Measurements from ENCODE around the gene LDB1.

Gene LDB1

DNA sequence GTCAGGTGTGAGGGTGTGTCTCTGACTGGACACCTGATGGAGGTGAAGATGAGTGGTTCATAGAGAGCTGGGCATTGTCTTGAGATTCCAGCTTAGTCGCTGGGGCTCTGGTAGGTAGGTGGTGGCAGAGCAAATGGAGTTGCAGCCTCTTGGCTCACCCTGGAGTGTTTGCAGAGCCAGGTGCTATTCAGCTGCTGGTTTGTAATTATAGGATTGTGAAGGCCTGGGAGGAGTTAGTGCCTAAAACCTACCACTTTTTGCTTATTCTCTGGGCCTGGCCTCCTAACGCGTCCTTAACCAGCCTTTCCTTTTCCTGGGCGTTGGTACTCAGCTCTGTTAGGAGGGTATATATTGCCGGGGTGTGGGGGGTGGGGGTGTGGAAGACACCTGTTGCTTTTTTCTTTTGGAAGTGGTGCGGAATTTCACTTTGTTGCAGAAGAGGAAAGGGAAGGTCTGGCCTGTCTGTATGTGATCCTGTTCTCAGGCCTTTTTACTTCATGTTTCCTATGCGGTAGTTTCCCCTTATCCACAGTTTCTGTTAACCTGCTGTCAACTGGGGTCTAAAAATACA is 15.9 kb upstream of the LDB1 start:
- no peak for DNase-seq

DNA sequence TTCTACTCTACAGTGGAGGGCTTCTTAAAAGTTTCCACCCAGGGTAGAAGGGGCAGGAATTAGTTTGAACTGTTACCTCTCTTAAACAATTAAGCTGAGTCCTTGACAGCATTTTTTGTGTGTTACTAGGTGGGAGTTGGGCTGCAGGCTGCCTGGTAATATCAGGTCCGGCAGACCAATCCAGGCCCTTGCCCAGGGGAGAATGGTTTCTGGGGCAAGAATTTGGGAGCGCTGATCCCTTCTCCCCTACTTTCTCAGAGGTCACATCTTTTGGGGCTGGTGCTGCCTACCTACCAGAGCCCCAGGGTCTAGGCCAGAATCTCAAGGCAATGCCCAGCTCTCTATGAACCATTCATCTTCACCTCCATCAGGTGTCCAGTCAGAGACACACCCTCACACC is 14.2 kb upstream of the LDB1 start:
- DNase-seq = no peak

DNA sequence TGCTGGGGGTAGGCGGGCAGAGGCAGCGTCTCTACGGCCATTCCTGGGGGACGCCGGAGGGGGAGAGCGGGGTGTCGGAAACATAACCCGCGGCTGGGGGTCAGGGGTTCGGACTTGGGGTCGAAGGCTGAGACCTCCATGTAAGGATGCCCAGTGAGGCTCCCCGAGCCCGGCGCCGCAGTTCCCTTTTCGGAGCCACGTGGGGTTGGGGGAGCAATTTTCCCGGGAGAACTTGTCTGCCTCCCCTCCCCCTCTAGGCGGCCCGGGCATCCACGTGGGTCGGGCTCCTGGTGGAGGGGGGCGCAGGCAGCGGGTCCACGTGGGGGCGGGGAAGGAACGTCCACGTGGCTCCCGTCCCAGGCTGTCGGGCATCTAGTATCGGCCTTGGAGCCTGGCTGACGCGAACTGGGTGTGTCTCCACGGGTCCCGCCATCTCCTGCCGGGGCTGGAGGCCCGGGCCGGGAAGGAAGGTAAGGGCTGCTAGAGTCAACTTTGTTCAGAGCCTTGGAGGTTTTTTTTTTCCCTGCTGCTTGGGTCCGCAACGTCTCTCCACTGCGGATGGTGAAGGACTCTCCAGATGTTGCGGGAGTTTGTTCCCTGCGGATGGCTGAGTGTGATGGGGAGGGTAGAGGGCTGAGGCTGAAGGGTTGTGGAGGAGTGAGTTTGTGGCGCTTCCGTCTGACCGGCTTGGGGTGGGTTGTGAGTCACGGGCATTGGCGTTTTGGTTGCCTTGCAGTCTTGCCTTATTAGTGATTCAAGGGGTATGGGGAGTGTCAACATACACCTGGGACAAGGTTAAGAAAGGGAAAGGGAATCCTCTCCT is 13.4 kb upstream of the LDB1 start:
- DNase-seq = peak in 2 of 4 experiments; percentile 40 to 58

DNA sequence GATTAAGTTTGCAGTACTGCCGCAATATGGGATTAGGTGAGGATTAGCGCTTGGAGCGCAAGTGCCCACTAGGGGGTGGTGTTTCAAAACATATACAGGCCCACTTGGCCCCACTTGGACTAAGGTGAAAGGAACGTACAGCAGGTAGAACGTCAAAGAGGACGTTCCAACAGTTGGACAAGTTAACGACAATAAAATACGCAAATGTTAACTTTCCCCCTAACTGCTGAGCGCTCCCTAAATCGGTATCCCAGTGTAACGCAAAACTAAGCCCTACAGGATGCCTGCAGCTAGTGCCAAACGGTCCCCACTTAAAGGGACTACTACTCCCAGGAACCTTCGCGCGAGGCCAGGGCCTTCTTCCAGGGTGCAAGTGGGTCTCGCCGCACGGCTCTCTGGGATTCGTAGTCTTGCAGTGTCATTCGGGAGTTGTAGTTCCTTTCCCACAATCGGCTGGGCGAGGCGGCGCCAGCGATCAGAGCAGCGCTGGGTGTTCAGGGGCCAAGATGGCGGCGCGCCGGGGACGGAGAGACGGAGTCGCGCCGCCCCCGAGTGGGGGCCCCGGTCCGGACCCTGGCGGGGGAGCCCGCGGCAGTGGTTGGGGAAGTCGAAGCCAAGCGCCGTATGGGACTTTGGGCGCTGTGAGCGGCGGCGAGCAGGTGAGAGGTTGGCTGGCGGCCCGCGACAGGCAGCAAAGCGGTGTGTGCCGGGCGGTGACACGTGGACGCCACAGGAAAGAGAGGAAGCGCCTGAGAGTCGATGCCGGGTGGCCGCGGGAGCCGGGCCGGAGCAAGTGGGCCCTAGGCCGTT is 12.6 kb upstream of the LDB1 start, which contains the start of gene PPRC1:
PPRC1 (plus strand) TSS at position 478 of the 810 bp plus-strand sequence; CDS start at position 507, 29 bp downstream.
- peak; percentile 92 to 94 (median 93) for DNase-seq

DNA sequence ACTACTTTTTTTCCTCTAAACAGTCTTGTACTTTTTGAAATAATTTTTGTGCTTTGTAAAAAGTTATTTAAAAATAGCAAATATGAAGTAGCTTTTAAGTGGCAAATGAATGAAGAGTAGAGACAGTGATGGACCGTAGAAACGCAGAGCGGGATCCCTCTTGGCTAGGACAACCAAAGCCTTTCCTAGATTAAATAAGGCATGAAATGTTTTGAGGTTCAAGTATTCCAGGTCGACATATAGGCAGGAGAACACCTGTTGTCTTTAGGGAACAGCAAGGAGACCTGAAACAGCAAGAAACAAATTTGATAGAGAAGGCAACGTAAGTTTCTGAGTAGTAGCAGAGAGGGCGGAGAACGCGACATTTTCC is 12.0 kb upstream of the LDB1 start:
- DNase-seq = no peak

DNA sequence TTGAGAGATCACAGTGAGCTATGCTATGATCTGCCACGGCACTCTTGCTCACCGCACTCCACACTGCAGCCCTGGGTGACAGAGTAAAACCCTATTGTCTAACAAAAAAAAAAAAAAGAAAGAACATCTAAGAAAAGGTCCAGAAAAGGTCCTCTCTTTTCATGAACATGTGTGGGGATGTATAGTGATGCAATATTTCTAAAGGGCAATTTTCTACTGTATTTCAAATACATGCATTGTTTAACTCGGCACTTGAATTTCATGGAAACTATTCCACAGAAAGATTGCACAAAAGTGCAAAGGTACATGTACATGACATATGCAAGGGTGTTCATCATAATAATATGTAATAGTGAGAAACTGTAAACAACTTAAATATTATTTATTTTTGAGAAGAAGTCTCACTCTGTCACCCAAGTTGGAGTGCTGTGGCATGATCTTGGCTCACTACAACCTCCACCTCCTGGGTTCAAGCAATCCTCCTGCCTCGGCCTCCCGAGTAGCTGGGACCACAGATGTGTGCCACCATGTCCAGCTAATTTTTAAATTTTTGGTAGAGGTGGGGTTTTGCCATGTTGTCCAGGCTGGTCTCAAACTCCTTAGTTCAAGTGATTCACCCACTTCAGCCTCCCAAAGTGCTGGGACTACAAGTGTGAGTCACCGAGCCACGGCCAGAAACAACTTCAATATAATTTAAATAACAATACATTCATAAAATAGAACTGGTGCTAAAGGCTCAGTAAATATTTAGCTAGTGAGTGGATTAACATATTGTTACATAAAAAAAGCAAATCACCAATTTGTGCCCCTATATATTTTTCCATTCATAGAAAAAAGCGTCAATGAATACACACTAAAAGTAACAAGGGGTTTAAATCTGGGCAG is 11.4 kb upstream of the LDB1 start:
- DNase-seq = no peak

DNA sequence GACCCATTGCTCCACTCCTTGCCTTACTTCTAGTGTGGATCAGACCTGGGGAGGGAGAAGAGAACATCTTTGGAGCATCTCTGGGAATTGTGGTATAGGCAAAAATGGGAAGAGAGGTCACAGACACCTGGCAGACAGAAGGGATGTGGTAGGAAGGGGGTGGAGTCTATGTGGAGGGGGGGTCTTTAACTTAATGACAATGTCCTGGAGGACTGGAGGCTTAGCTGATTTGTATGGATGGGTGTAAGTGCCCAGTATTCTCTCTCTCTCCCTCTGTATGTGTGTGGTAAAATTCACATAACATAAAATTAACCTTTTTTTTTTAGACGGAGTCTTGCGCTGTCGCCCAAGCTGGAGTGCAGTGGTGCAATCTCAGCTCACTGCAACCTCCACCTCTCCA is 3.1 kb upstream of the LDB1 start:
- DNase-seq = no peak

DNA sequence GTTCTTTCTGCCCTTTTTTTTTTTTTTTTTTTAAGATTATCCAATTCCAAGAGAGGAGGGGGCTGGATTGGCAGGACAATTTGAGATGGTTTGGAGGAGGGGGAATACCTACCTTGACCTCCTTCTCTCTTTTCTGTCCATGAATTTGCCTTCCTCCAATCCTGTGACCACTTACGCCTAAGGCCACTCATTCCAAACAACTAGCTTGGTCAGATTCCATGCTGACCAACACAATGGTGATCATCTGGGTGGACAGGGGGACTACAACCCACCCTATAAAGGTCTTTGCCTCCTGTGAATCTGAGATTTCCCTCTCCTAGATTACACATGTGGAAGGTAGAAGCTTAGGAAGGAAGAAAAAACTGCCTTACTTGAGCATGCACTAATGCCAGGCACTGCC is 2.3 kb upstream of the LDB1 start:
- no peak for DNase-seq

DNA sequence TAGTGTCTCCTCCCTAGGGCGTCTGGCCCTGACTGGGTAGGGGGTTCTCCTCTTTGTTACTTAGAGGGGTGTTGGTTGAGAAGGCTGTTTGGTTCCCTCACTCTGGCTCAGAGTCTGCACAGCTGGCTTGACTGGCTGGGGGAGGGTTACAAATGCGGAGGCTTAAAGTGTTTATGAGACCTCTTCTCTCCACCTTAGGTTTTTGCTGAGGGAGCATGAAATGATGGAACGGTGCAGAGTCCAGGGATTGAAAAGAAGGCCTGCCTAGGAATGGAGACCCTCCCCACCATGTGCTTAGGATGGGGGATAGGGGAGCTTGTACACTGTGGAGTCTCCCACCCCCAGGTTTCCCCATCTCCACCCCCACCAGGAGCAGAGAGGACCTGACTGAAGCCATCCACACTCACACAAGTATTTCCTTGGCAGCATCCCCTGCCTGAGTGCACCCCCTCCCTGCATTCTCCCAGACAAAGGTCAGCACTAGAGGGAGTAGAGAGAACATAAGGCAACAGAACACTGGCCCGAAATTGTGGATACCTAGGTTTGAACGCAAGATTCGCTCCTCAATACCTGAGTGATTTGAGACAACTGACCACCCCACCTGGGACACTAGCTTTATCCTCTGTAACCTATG is 1.7 kb upstream of the LDB1 start:
- DNase-seq = no peak

DNA sequence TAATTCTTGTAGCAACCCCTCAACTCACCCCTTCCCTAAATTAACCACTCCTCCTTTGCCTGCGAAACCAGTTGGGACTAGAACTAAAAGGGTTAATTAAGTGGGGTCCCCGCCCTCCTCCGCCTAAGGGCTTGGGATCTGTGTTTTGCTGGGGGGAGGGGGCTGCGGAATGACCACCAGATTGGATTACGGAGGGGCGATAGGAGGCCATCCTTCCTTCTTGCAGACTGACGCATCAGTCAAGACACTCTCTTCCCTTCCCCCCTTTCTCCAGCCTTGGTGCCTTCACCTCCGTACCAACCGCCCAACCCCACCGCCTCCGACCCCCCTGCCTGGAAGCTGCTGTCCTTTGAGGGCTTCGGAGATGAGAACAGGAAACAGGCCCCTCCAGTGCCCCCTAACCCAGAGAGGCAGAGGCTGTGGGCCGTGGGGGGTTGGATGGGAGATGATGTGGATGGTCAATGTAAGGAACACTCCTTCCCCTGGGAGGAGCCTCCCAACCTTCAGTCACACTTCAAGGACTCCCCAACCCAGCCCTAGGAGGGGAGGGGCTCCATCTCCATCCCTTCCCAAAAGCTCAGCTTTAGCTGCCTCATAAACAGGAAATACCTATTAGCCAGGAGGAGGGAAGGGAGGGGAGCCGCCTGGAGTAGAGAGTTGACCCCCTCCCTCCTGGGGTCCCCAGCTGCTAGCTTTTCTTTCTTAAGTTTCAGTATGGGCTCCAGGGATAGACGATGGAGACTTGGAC is 997 bp upstream of the LDB1 start:
- DNase-seq = peak in 1 of 4 experiments; percentile 19

DNA sequence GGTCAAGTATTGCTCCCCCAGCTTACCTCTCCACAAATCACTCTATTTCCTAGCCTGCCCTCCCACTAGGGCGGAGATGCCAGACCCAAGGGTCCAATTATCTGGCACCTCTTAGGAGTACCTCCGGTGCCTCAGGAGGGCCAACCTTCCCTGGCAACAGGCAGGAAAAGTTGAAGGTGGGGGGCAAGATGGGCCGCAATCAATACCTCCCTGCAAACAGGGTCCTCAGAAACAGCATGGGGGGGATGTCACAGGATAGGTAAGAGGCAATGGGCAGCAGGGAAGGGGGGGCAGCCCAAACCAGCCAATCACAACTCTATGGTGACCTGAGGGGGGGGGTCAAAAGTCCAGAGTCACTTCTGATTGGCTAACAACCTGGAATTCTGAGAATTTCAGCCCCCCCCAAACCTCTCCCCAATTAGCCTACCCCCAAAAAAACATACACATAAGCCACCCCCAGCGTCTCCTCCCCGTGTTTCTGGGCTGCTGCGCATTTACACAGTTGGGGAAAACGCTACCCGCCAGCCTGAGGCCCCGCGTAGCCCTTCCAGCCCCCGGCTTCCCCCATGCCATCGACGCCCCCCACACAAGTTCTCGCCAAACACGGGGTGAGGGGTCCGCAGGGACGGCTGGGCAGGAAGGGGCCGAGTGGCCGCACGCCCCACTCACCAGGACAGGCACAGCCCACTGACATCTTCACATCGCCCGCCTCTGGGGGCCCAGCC is 589 bp downstream of the LDB1 start:
- peak in 3 of 4 experiments; percentile 30 to 44 (median 34) for DNase-seq

DNA sequence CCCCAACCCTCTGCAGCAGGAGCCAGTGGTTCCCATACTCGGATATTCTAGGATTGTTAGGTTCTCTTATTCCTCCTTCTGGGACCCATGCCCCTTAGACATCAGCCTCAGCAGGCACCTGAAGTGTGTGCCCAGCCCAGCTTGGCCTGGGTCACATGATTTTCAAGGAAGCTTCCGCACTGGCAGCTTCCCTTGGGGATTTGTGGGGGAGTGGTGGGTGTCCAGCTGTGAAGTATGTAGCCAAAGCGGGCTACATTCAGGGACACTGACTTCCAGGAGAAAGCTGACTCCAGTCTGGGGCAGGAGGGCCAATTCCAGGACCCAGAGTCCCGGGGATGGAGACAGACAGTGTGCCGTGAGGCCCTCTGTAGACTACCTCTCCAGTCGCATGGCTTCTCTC is 1.3 kb downstream of the LDB1 start:
- DNase-seq = no peak

DNA sequence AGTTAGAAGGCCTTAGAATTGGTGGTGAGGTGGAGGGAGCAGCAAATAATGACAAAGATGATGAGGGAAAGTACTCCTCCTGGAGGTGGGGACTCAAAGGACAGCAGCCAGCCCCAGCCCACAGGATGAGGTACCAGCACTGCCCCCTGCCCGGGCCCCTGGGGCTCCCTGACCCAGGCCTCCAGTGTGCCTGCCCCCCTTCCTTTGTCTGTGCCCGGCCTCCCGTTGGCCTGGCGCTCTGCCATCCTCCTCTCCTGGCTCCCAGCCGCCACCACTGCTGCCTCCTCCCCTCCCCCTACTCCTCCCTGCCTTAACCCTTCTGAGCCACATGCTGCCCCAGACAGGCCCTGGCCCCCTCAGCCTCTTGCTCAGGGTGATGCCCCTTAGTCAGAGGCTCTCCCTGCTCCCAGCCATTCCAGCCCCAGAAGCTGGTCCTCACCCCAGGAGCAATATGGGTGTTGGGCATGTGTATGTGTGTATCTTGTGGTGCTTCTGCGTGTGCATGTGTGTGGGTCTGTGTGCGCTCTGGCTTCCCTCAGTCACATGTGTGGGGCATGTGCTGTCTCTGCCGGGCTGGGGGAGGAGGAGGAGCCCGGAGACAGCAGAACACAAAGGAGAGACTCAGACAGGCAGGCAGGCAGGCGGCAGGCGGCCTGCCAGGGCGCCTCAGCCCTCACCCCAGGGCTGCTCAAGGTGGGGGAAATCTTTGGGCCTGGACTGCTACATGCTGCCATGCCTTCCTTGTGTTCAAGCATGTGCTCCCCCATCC is 2.6 kb downstream of the LDB1 start:
- peak; percentile 13 to 44 (median 28) for DNase-seq

DNA sequence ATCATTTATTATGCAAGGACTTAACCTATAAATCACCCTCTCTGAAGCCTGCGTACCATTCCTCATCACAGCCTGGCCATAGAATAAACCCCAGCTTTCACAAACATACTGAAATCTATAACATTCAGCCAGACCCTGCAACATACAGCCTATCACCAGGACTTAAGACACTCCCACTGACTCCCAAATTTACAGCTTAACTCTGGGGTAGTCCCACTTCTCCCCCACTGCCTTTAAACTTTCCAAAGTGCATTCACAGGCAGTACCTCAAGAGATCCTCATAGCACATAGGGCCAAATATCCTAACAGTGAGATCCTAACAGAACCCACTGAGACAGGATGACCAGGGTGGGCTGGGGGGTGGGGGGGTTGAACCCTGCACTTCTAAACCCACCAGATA is 3.5 kb downstream of the LDB1 start:
- DNase-seq = no peak

DNA sequence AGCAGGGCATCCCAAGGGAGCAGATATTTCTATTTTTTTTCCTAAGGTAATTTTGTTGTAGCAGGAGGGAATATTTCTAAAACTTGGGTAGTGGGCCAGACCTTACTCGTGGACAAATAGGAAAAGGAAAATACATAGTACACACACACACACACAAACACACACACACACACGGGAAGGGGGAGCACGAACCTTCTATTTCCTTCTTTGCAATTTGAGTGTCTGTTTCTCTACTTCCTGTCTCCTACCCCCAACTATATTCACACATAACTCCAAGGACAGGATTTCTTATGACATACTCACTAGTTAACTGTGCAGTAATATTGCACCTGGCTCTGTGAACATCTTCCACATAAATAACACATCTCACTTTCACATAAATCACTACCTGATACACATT is 4.4 kb downstream of the LDB1 start:
- DNase-seq = no peak

DNA sequence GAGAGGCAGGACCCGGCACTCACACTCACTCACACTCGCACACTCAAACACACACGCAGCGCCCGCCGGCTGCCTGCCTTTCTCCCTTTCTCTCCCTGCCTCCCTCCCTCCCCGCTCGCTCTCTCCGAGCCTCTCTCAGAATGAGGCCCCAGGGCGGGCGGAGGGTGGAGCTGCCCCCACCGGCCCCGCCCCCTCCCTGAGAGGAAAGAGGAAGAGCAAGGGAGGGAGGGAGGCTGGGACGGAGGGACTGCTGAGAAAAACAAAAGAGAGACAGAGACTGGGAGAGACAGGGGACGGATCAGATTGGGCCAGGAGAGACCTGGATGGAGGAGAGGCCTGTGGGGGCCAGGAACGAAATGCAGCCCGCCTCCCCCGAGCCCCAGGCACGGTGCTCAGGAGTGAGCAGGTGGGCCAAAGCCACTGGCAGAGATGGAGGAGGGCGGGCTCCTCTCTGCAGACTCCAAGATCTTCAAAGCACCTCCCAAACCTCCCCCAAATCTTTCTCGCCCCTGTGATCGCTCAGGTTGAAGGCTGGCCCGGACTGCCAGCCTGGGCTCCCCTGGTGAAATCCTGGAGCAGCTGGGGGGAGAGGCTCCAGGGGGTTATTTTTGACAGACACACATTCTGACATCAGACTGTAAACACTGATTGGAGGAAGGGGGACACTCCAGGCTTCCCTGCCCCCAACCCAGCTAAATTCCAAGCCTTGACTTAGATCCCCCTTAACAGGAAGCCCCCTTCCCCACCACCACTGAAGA is 5.1 kb downstream of the LDB1 start:
- peak; percentile 66 to 72 (median 70) for DNase-seq

DNA sequence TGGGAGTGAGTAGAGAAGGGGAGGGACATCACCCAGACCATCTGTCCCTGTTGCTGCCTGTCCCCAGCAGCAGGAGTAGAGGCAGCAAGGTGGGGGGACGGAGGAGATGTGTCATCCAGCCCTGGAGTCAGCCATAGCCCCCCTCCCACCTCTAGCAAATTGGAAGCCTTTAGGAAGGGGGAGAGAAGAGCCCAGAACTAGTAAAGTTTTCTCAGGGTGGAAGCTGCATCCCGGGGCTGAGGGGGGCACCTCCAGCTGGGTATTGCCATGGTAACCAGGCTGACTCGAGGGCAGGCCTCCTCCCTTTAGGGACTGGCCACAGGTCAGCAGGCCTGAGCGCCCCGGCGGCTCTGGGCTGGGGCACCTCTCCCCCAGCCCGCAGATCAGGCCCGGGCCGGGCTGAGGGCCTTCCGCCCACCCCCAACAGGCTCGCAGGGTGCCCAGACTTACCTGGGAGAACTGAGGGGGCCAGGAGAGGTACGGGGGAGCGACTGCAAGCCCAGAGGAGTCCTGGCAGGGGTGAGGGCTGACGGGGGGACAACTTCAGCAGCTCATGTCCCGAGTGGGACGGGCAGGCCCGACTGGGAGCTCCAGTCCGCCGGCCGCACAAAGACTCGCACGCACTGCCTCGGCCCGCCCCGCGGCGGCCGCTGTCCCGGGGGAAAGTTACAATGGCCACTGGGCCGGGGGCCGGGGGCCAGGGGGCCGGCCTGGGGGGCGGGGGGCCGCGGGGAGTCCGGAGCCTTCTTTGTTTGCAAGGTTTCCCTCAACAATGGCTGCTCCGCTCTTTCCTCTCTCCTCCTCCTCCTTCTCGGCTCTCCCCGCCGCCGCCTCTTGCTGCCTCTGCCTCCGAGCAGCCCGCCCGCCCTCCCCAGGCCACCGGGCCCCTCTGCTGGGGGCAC is 6.0 kb downstream of the LDB1 start:
- DNase-seq = no peak

Measured in activated CD4-positive, CD25-positive, alpha-beta regulatory T cell (primary cell).